Breast epithelium (tissue), 3 donors: ENCODE results near the gene GIMD1.

Source experiments
- POLR2A ChIP-seq: fragments of 450-650 bp; IDR thresholded peaks from one replicate; pipeline ENCODE4 v1.6.1; 2016; ENCODE audit warnings: antibody characterized with exemption, mild to moderate bottlenecking, moderate library complexity
- TF ChIP-seq, protein P1 (sequence below), 3 donors: fragments of 450-650 bp; IDR thresholded peaks; one replicate each; pipeline ENCODE4 v1.5.1; 2016 to 2017; ENCODE audit warnings: antibody characterized with exemption in 3 of 3, mild to moderate bottlenecking in 3 of 3, moderate library complexity in 3 of 3

DNA sequence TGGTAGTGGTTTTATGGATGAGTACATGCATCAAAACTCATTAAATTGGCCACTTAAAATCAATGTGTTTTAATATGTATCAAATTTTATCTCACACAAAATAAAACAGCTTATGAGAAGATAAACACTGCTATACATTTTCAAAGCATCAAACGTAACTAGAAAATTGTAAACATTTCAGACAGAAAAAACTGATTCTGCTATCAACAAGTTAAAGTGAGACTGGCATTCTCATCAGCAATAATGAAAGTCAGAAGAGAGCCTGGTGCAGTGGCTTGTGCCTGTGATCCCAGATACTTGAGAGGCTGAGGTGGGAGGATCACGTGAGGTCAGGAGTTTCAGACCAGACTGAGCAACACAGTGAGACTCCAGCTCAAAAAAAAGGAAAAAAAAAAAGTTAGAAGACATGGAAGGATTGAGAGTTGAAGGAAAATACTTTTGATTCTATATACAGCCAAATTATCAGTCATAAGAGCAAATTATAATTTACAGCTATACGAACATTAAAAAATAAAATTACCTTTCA is 55.5 kb downstream of the GIMD1 start:
- TF ChIP-seq, protein P1, sequence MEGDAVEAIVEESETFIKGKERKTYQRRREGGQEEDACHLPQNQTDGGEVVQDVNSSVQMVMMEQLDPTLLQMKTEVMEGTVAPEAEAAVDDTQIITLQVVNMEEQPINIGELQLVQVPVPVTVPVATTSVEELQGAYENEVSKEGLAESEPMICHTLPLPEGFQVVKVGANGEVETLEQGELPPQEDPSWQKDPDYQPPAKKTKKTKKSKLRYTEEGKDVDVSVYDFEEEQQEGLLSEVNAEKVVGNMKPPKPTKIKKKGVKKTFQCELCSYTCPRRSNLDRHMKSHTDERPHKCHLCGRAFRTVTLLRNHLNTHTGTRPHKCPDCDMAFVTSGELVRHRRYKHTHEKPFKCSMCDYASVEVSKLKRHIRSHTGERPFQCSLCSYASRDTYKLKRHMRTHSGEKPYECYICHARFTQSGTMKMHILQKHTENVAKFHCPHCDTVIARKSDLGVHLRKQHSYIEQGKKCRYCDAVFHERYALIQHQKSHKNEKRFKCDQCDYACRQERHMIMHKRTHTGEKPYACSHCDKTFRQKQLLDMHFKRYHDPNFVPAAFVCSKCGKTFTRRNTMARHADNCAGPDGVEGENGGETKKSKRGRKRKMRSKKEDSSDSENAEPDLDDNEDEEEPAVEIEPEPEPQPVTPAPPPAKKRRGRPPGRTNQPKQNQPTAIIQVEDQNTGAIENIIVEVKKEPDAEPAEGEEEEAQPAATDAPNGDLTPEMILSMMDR (IDR thresholded peaks at IDR 0.05) = no peak
- TF ChIP-seq POLR2A = no peak
